ENCODE data around the gene PLPPR1.

- TF ChIP-seq CTCF (conservative IDR thresholded peaks at IDR 0.05; ENCODE audit: low read depth, low read length): no peak
- TF ChIP-seq POLR2A (IDR thresholded peaks at IDR 0.05; ENCODE audit: low read depth, low read length): no peak
- no peak for TF ChIP-seq RAD21 (IDR thresholded peaks at IDR 0.05; ENCODE audit: low read length)
- TF ChIP-seq RFX5 (IDR thresholded peaks at IDR 0.05; ENCODE audit: low read depth, low read length): no peak
- TF ChIP-seq RCOR1 (IDR thresholded peaks at IDR 0.05; ENCODE audit: insufficient replicate concordance, low read length): no peak
- no peak for TF ChIP-seq CEBPB (IDR thresholded peaks at IDR 0.05; ENCODE audit: low read depth, low read length)
- TF ChIP-seq MAZ (IDR thresholded peaks at IDR 0.05; ENCODE audit: borderline replicate concordance, low read depth, low read length): no peak
- TF ChIP-seq SMC3 (IDR thresholded peaks at IDR 0.05; ENCODE audit: low read depth, low read length): no peak
- no peak for TF ChIP-seq ELK1 (IDR thresholded peaks at IDR 0.05; ENCODE audit: borderline replicate concordance, low read depth, low read length)
- no peak for TF ChIP-seq MAFK (IDR thresholded peaks at IDR 0.05; ENCODE audit: low read depth, low read length)
Observed at GRCh38 chr9:100992632-100993031, 35.9 kb upstream of the PLPPR1 start.
